CD4-positive, alpha-beta T cell (primary cell): Measurements from ENCODE around the gene NOXA1. TPM values are rescaled to one million over a fixed set of nuclear protein-coding genes. Genes with fewer than 3 reads are reported as not detected.
"Not testable (repeated sequence)": the region's sequence is repeated elsewhere in the genome, so short reads cannot be mapped to it uniquely, and the experiment has no call there.

Source experiments
- ATAC-seq: fragments of 200-7000 bp; cut with Tn5 transposase; one replicate; pipeline ENCODE4 v1.10.0; 2022; ENCODE audit warnings: mild to moderate bottlenecking; ENCODE audit not compliant: poor library complexity
- CTCF ChIA-PET: fragments of 350-600 bp; sonication (Branson Sonifier 250); formaldehyde crosslinking; loops from one replicate; lab custom pipeline; 2021; ENCODE audit warnings: antibody characterized with exemption, inconsistent platforms; lab: Charles Lee
- POLR2A ChIA-PET: fragments of 350-600 bp; sonication (Branson Sonifier 250); formaldehyde crosslinking; loops from one replicate; lab custom pipeline; 2021; ENCODE audit warnings: antibody characterized with exemption, inconsistent platforms; lab: Charles Lee
- DNase-seq, 14 experiments: peaks; one replicate each; pipeline ENCODE4 v3.0.0-alpha.2; 2013 to 2020; ENCODE audit warnings: mixed read lengths in 2 of 14
- H3K27ac ChIP-seq, 2 donors: one replicate each; pipeline versions ENCODE4 v1.5.1 to v1.7.0; 2013; ENCODE audit warnings: low read length in 2 of 2, low read depth in 1 of 2, mild to moderate bottlenecking in 1 of 2
- H3K27me3 ChIP-seq, 2 experiments: 1 replicate in 1 of 2; 2 replicates in 1 of 2; pipeline versions ENCODE4 v1.6.1 to v1.7.0; 2013; ENCODE audit warnings: low read length in 2 of 2, control low read depth in 1 of 2, mild to moderate bottlenecking in 1 of 2, moderate library complexity in 1 of 2; ENCODE audit not compliant: insufficient read depth in 2 of 2, control insufficient read depth in 1 of 2
- H3K36me3 ChIP-seq: one replicate; pipeline ENCODE4 v1.6.1; 2013; ENCODE audit warnings: low read length, control low read depth; ENCODE audit not compliant: insufficient read depth
- H3K4me1 ChIP-seq: one replicate; pipeline ENCODE4 v1.6.1; 2013; ENCODE audit warnings: low read length, control low read depth; ENCODE audit not compliant: insufficient read depth
- H3K4me3 ChIP-seq: one replicate; pipeline ENCODE4 v1.5.1; 2013; ENCODE audit warnings: mild to moderate bottlenecking, low read length, moderate library complexity
- H3K9me3 ChIP-seq, 2 experiments: 1 replicate in 1 of 2; 2 replicates in 1 of 2; pipeline versions ENCODE4 v1.6.1 to v1.7.0; 2013; ENCODE audit warnings: low read length in 2 of 2, mild to moderate bottlenecking in 2 of 2, control low read depth in 1 of 2, moderate library complexity in 1 of 2; ENCODE audit not compliant: control insufficient read depth in 1 of 2, insufficient read depth in 1 of 2
- H3K27ac Mint-ChIP-seq: one replicate; pipeline ENCODE4 v1.8.0; 2020; ENCODE audit warnings: mixed read lengths
- H3K27me3 Mint-ChIP-seq: one replicate; pipeline ENCODE4 v1.8.0; 2021; ENCODE audit warnings: mixed read lengths
- H3K36me3 Mint-ChIP-seq: one replicate; pipeline ENCODE4 v1.8.0; 2021; ENCODE audit warnings: low read depth, mixed read lengths
- H3K4me1 Mint-ChIP-seq: one replicate; pipeline ENCODE4 v1.8.0; 2021; ENCODE audit warnings: low read depth, mixed read lengths
- H3K4me3 Mint-ChIP-seq: one replicate; pipeline ENCODE4 v1.8.0; 2020; ENCODE audit warnings: mild to moderate bottlenecking, mixed read lengths
- H3K9me3 Mint-ChIP-seq: one replicate; pipeline ENCODE4 v1.8.0; 2020; ENCODE audit warnings: mixed read lengths
- CTCF ChIP-seq: fragments of 200-600 bp; IDR thresholded peaks from one replicate; pipeline ENCODE4 v1.8.0; 2022; ENCODE audit warnings: antibody characterized with exemption, mild to moderate bottlenecking
- intact Hi-C, 2 experiments: fragments of 100-400 bp; cut with DNase I in 1 of 2; cut with micrococcal nuclease in 1 of 2; formaldehyde crosslinking; loops; one replicate each; pipeline versions ENCODE4 v1.15.1 to v1.9.0; 2023 to 2025; cut with DNase I, micrococcal nuclease
- total RNA-seq, 174 experiments: library from RNA in 2 of 174; stranded (reverse) in 2 of 174; gene quantifications; one replicate each; pipeline ENCODE4 v1.2.3 and lab custom pipeline; 2021 to 2026

The NOXA1 gene
- total RNA-seq, 2 experiments from 2014 or later: 6.7 to 7.7 TPM

GRCh38 chr9:137449081-137449844 is 26.1 kb downstream of the NOXA1 start:
- Histone ChIP-seq H3K4me3 (no peak overlapping the region), H3K4me1 (peaks cover 65% of the 10 kb centered on the region), H3K36me3 (peaks cover 4% of the 10 kb centered on the region), H3K27ac (peak overlapping the region in 1 of 2 donors; percentile 34), H3K9me3 (peaks cover 0 to 10% of the 10 kb centered on the region in 2 experiments), H3K27me3 (no peaks in the 10 kb centered on the region)
- Mint-ChIP-seq H3K27ac (peak overlapping the region; percentile 65), H3K4me3 (peak overlapping the region; percentile 68), H3K4me1 (peaks cover 37% of the 10 kb centered on the region), H3K9me3 (no peaks in the 10 kb centered on the region), H3K36me3 (peaks cover 3% of the 10 kb centered on the region), H3K27me3 (no peaks in the 10 kb centered on the region)
- intact Hi-C loops: loop anchor here in 1 of 2 experiments (5.0 kb wide), 1 partner anchor 152 kb away; no protein-coding TSS in a partner anchor
- TF ChIP-seq CTCF: no peak
- ChIA-PET POLR2A (interaction anchor here (0.7 kb wide), 1 partner anchor 14 kb away, joined by 3 read pairs; no protein-coding TSS in a partner anchor), CTCF (no interaction called here)
- DNase-seq: peak in 2 of 14 experiments; percentile 42 to 58
- peak; percentile 17 for ATAC-seq

GRCh38 chr9:137449931-137450538 is 26.8 kb downstream of the NOXA1 start:
- Mint-ChIP-seq H3K4me1 (peaks cover 41% of the 10 kb centered on the region), H3K36me3 (peaks cover 3% of the 10 kb centered on the region), H3K27ac (no peak overlapping the region), H3K4me3 (no peak overlapping the region), H3K27me3 (no peaks in the 10 kb centered on the region), H3K9me3 (no peaks in the 10 kb centered on the region)
- intact Hi-C loops: loop anchor here in 1 of 2 experiments (5.0 to 10.0 kb wide), 2 partner anchors 153 to 655 kb away; partner anchors contain the start of genes CCDC183 and TMEM141
- peaks cover 70% of the 10 kb centered on the region for H3K4me1 ChIP-seq
- H3K9me3 ChIP-seq: peaks cover 0 to 10% of the 10 kb centered on the region in 2 experiments
- no peaks in the 10 kb centered on the region for H3K27me3 ChIP-seq
- no peak overlapping the region for H3K4me3 ChIP-seq
- peak; percentile 11 for ATAC-seq
- peaks cover 5% of the 10 kb centered on the region for H3K36me3 ChIP-seq
- ChIA-PET CTCF (no interaction called here), POLR2A (no interaction called here)
- peak overlapping the region; percentile 0 to 34 for H3K27ac ChIP-seq
- peak in 7 of 14 experiments; percentile 21 to 87 (median 59) for DNase-seq
- TF ChIP-seq CTCF: no peak

GRCh38 chr9:137450539-137451222 is 27.5 kb downstream of the NOXA1 start:
- POLR2A ChIA-PET, ATAC-seq, H3K27me3 ChIP-seq, CTCF ChIA-PET, H3K27me3 Mint-ChIP-seq, H3K4me3 ChIP-seq, H3K36me3 ChIP-seq, H3K36me3 Mint-ChIP-seq, H3K9me3 Mint-ChIP-seq: not testable (repeated sequence)
- Mint-ChIP-seq H3K27ac (peak overlapping the region; percentile 17), H3K4me3 (peak overlapping the region; percentile 51), H3K4me1 (peaks cover 36% of the 10 kb centered on the region)
- Histone ChIP-seq H3K4me1 (peaks cover 70% of the 10 kb centered on the region), H3K27ac (peak overlapping the region in 1 of 2 donors; percentile 0), H3K9me3 (peaks cover 0 to 10% of the 10 kb centered on the region in 2 experiments)
- intact Hi-C loops: loop anchor here in 1 of 2 experiments (10.0 kb wide), 1 partner anchor 656 kb away; the partner anchor contains the start of genes CCDC183 and TMEM141
- DNase-seq: peak in 7 of 14 experiments; percentile 23 to 84 (median 50)

- H3K4me3 Mint-ChIP-seq, H3K27me3 ChIP-seq, H3K9me3 Mint-ChIP-seq, H3K36me3 ChIP-seq, ATAC-seq, H3K27me3 Mint-ChIP-seq, H3K27ac Mint-ChIP-seq, H3K27ac ChIP-seq, CTCF ChIA-PET, H3K4me3 ChIP-seq, POLR2A ChIA-PET: not testable (repeated sequence)
- H3K9me3 ChIP-seq: peaks cover 0 to 10% of the 10 kb centered on the region in 2 experiments
- H3K4me1 Mint-ChIP-seq: peaks cover 43% of the 10 kb centered on the region
- peaks cover 71% of the 10 kb centered on the region for H3K4me1 ChIP-seq
- peaks cover 12% of the 10 kb centered on the region for H3K36me3 Mint-ChIP-seq
- intact Hi-C loops: loop anchor here in 1 of 2 experiments (1.0 to 10.0 kb wide), 2 partner anchors 9 to 657 kb away; partner anchors contain the start of genes CCDC183 and TMEM141
- peak in 2 of 14 experiments; percentile 44 to 62 for DNase-seq
These were observed 28.2 kb downstream of the NOXA1 start for GRCh38 chr9:137451264-137452005.
